Measurements from ENCODE around the gene PCSK6.
A peak's percentile ranks its signal among the peaks of the same experiment; 100 is the strongest.
"Not testable (repeated sequence)": the region's sequence is repeated elsewhere in the genome, so short reads cannot be mapped to it uniquely, and the experiment has no call there.

PCSK6 gene

DNA sequence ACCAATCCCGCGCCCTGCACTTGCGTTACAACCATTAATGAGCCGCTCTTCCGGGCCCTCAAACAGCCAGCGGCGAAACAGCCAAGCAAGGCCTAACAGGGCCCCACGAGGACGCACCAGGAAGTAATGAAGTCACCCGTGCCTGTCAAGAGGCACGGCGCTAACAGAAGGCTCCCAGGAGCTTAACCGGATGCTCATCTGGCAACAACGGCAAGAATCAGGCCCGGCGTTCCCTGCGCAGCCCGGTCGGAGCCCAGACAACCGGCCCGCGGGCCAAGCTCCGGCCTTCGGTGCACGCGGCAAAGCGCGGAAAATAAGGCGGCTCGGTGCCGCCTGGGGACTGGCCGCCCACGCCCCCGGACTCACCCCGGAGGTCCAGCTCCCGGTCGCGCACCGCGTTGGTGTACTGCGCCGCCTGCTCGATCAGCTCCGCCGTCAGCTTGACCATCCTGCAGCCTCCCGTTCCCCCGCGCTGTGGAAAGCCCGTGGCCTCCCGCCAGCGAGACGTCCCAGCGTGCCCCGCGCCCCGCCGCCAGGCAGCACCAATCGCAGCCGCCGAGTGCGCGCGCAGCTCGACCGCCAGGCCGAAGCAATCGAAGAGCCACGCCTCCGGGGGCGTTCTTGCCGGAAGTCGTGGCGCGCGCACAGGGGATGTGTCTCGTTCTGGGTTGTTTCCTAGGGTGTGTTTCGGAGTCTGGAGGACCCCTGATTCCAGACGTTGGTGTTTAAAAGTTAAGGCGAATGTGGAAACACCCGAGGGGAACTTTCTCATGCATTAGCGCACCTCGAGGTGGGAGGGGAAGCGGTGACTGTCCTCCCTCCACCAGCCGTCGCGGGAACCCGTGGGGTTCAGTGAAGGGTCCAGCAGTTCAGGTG, 194.5 kb downstream of the PCSK6 start, which contains the start of gene SNRPA1:
Gene SNRPA1, minus strand, starts transcription at position 518 of the 876 bp plus-strand sequence. Its CDS starts 70 bp downstream, at position 448.
- peak within 1 kb of the TSS; percentile 84 to 97 for H3K27ac ChIP-seq
- no peak for TF ChIP-seq CTCF (IDR thresholded peaks at IDR 0.05)
- H3K4me3 ChIP-seq: peak within 1 kb of the TSS; percentile 74
- peak; percentile 98 for DNase-seq (ENCODE audit: low spot score)

- no peak for TF ChIP-seq CTCF (IDR thresholded peaks at IDR 0.05)
- H3K27ac ChIP-seq: no peak overlapping the region
- no peak for DNase-seq (ENCODE audit: low spot score)
- H3K4me3 ChIP-seq: peak overlapping the region; percentile 74
These were observed 196.4 kb downstream of the PCSK6 start for GRCh38 chr15:101293122-101293521.

- TF ChIP-seq CTCF (IDR thresholded peaks at IDR 0.05): no peak
- Histone ChIP-seq H3K27ac (no peak overlapping the region), H3K4me3 (no peak overlapping the region)
- DNase-seq (ENCODE audit: low spot score): no peak
These were observed 200.5 kb downstream of the PCSK6 start for GRCh38 chr15:101288905-101289513.

DNA sequence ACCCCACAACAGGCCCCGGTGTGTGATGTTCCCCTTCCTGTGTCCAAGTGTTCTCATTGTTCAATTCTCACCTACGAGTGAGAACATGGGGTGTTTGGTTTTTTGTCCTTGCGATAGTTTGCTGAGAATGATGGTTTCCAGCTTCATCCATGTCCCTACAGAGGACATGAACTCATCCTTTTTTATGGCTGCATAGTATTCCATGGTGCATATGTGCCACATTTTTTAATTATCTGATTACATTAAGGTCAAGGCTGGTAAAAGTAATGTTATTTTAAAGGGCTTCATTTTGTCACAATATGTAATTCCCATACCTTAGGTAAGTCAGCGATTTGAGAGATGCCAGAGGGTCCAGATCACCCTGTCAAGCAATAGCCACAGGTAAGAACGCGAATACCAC, 202.2 kb downstream of the PCSK6 start:
- DNase-seq (ENCODE audit: low spot score); H3K4me3 ChIP-seq; H3K27ac ChIP-seq: not testable (repeated sequence)

DNA sequence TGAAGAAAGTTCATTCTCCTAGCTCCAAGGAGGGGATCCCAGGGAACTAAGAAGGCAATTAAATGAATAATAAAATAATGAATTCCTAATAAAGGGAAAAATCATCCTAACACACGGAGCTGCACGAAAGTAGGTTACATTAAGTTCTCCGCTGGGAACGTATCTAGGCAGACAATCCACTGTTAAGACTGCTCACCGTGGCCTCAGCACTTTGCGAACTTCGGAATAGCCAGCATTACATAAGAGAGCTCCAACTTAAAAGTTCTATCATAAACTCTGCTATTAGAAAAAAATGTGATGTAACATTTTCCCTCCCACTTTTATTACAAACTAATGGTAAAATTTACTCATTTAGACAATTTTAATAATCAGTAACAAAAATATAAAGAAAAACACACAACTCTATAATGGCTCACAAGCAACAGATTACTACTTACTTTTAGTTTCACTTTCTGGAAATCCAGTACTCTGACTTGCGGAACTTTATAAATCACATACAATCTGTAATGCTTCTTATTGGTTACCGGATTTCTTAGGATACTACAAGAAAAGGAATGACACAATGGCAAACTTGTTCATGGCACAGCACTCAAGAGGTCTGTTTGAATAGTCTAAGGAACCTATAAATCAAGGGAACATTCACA, 202.9 kb downstream of the PCSK6 start:
- Histone ChIP-seq H3K27ac (no peak overlapping the region), H3K4me3 (no peak overlapping the region)
- no peak for TF ChIP-seq CTCF (IDR thresholded peaks at IDR 0.05)
- no peak for DNase-seq (ENCODE audit: low spot score)

DNA sequence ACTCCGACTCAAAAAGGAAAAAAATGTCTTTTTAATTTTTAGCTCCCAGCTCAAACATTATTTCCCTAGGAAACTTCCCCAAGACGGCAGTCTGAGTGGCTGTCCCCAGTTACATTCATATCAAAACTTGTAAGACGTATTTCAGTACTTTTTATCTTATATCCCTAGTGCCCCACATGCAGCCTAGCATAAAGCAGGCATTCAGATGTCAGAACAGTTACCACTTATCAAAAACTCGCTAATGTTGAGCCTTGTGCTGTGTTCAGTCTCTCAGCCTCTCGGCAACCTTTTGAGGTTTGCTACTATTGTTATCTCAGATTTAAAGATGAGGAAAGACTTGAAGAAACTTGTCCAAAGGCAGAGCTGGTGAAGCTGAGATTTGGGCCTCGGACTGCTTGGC, 205.6 kb downstream of the PCSK6 start:
- Histone ChIP-seq H3K4me3 (no peak overlapping the region), H3K27ac (no peak overlapping the region)
- TF ChIP-seq CTCF (IDR thresholded peaks at IDR 0.05): no peak
- DNase-seq (ENCODE audit: low spot score): no peak

DNA sequence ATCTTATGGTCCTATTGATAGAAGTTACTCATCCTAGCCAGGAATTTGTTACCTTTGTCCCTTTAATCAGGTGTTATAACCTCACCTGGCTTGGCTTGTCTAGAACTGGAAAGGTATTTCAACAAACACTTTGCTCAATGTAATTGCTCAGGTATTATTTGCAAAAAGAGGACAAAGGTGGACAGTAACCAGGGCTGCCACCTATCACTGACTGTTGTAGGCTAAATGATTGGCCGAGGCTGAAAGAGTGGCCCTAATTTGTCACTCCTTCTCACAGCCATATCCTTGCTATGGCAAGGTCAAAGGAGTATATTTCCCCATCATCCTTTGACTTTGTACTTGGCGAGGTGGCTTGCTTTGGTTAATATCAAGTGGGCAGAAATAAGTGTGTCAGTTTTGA, 209.5 kb downstream of the PCSK6 start:
- TF ChIP-seq CTCF (IDR thresholded peaks at IDR 0.05): no peak
- no peak overlapping the region for H3K4me3 ChIP-seq
- DNase-seq (ENCODE audit: low spot score): no peak
- no peak overlapping the region for H3K27ac ChIP-seq

Data from coronary artery (tissue), 2 donors.